ENCODE measurements around the gene CDC42BPA. TPM values are rescaled to one million over a fixed set of nuclear protein-coding genes. Genes with fewer than 3 reads are reported as not detected.

CDC42BPA gene
- total RNA-seq, 2 experiments from 2014 or later = 0.32 to 0.89 TPM

DNA sequence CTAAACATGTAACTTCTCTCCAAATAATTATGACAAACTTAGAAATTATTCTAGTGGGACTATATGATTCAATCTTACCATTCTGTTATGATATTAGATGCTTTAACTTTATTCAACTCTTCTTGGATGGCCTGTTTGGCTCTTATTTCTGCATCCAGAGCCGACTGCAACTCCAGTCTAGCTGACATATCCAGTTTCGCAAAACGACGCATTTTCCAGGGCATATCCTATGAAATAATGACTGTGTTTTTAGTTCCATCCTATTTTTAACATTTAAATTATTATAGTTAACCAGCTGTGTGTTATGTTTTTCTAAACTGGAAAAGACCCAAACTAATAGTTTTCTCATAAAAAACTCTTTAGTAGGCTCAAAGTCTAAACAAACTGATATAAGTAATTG, 244.5 kb downstream of the CDC42BPA start:
- ATAC-seq = no peak
- no peak for DNase-seq
- H3K9me3 Mint-ChIP-seq (ENCODE audit: insufficient read depth) = no peaks in the 10 kb centered on the region
- H3K4me3 Mint-ChIP-seq = no peak overlapping the region
- CTCF ChIA-PET = no interaction called here
- H3K27ac Mint-ChIP-seq = no peak overlapping the region
- no peaks in the 10 kb centered on the region for H3K4me1 Mint-ChIP-seq (ENCODE audit: low read depth)
- peaks cover 13% of the 10 kb centered on the region for H3K27me3 Mint-ChIP-seq (ENCODE audit: low read depth)
- no peaks in the 10 kb centered on the region for H3K36me3 Mint-ChIP-seq (ENCODE audit: low read depth)
- POLR2A ChIA-PET = no interaction called here

DNA sequence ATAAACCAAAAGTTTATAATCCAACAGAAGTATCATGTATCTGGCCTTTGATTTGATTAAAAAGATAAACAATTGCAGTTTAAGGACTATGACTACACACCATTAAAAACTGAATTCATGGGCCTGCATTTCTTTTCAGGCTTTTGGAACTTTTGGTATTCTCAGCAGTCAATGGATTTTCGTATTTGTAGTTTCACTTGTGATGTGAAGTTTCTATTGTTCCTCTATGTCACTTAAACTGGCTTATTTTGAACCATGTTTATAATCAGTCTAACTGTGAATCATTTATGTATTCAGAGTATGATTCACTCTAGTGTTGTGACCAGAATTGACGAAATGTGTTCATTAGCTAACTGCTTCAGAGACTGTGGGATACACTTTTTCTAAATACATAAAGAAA, 245.3 kb downstream of the CDC42BPA start:
- ChIA-PET CTCF (no interaction called here), POLR2A (no interaction called here)
- DNase-seq (no peak), ATAC-seq (no peak)
- no peak overlapping the region for H3K4me3 Mint-ChIP-seq
- H3K9me3 Mint-ChIP-seq (ENCODE audit: insufficient read depth) = no peaks in the 10 kb centered on the region
- no peak overlapping the region for H3K27ac Mint-ChIP-seq
- no peaks in the 10 kb centered on the region for H3K36me3 Mint-ChIP-seq (ENCODE audit: low read depth)
- peaks cover 9% of the 10 kb centered on the region for H3K27me3 Mint-ChIP-seq (ENCODE audit: low read depth)
- no peaks in the 10 kb centered on the region for H3K4me1 Mint-ChIP-seq (ENCODE audit: low read depth)

DNA sequence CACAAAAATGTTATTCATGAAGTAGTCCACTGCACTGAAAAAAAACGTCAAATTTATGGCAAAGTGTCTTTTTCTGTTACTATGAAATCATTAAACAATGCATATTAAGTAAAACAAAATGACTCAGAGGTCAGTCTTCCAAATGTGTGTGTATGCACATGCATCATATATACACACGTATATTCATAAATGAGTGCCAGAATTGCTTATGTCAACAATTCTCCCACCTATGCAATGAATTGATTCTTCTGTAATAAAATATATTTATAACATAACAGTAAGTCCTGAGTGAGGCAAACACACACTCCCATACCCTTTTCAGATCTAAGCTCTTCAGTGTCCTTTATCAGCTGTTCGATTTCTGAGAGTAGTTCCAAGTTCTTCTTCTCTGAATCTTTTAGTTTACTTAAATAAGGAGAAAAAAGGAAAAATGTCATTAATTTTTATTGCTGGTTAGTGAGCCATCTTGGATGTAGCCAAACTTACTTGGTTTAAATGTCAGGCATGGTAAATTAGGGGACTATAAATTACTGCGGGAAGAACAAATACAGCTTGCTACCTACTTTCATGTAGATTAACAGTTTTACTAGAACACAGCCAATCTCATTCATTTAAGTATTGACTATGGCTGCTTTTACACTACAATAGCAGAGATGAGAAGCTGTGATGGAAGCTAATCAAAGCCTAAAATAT, 246.3 kb downstream of the CDC42BPA start:
- CTCF ChIA-PET = no interaction called here
- ATAC-seq (no peak), DNase-seq (no peak)
- Mint-ChIP-seq H3K27me3 (ENCODE audit: low read depth) (peaks cover 6% of the 10 kb centered on the region), H3K9me3 (ENCODE audit: insufficient read depth) (no peaks in the 10 kb centered on the region), H3K36me3 (ENCODE audit: low read depth) (no peaks in the 10 kb centered on the region), H3K27ac (no peak overlapping the region), H3K4me1 (ENCODE audit: low read depth) (no peaks in the 10 kb centered on the region), H3K4me3 (no peak overlapping the region)
- POLR2A ChIA-PET = no interaction called here

DNA sequence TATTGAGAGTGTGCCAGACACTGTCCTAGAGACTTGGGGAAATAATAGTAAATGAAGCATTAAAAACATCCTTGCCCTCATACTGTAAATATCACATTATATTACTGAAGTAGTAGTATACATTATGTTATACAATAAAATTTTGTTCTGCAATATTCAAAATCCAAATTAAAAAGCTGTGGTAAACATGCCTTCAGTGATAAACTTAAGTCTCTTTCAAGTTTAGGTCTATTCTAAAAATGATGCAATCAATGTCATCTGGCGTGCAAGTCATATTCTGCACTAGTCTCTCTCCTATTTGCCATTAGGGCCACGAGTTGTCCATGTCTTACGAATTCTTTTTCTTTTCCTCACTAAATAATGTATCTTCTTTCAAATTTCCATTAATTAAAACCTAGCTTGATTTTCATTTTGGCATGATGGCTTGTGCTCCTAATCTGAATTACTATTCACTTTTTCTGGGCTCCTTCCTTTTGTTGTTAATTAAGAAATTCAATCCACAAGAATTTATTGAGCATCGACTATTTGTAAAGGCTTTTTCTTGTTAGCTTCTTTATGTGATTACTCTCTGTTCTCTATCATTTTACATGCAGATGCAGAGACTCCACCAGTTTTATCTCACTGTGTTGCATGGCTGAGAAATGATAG, 247.5 kb downstream of the CDC42BPA start:
- no peaks in the 10 kb centered on the region for H3K4me1 Mint-ChIP-seq (ENCODE audit: low read depth)
- H3K27ac Mint-ChIP-seq = no peak overlapping the region
- DNase-seq (no peak), ATAC-seq (no peak)
- H3K9me3 Mint-ChIP-seq (ENCODE audit: insufficient read depth) = no peaks in the 10 kb centered on the region
- peaks cover 4% of the 10 kb centered on the region for H3K27me3 Mint-ChIP-seq (ENCODE audit: low read depth)
- ChIA-PET CTCF (no interaction called here), POLR2A (interaction anchor here (0.6 kb wide), 1 partner anchor 62 kb away, joined by 3 read pairs; no protein-coding TSS in a partner anchor)
- H3K4me3 Mint-ChIP-seq = no peak overlapping the region
- H3K36me3 Mint-ChIP-seq (ENCODE audit: low read depth) = no peaks in the 10 kb centered on the region

DNA sequence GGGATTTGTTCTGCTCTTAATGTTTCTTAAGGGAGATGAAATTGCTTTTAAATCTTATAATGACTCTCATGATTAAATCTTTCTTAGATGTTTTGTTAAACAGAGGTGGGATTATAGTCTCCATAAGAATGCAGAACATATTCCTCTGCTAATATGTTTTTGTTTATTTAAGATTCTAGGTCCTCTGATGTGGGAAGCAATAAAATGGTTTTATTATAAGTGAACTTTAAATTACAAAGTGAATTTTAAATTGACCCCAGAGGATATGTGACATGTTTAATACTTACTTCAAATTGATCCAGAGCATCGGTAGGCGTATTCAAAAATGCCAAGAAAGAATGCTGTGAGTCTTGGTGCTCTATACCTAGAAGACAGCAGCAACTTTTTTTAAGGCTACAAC, 248.8 kb downstream of the CDC42BPA start:
- H3K9me3 Mint-ChIP-seq (ENCODE audit: insufficient read depth) = no peaks in the 10 kb centered on the region
- no peak for ATAC-seq
- ChIA-PET POLR2A (no interaction called here), CTCF (no interaction called here)
- no peaks in the 10 kb centered on the region for H3K4me1 Mint-ChIP-seq (ENCODE audit: low read depth)
- peaks cover 6% of the 10 kb centered on the region for H3K27me3 Mint-ChIP-seq (ENCODE audit: low read depth)
- no peak overlapping the region for H3K27ac Mint-ChIP-seq
- no peak overlapping the region for H3K4me3 Mint-ChIP-seq
- H3K36me3 Mint-ChIP-seq (ENCODE audit: low read depth) = no peaks in the 10 kb centered on the region
- no peak for DNase-seq

DNA sequence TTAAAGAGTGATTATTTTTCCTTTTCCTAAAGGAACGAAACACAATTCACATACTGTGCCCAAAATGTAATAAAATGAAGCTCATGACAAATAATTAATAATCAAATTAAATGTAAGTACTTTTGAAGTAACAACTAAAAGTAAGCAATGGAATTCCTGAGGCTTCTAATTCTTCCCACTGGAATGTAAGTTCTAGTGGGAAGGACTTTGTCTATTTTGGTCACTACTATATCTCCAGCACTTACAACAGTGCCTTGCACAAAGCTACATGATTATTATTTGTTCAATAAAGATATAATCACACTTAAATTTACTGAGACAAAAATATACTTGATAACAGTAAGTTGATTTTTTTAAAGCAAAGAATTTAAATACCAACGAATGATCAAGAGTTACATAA, 249.4 kb downstream of the CDC42BPA start:
- POLR2A ChIA-PET = no interaction called here

DNA sequence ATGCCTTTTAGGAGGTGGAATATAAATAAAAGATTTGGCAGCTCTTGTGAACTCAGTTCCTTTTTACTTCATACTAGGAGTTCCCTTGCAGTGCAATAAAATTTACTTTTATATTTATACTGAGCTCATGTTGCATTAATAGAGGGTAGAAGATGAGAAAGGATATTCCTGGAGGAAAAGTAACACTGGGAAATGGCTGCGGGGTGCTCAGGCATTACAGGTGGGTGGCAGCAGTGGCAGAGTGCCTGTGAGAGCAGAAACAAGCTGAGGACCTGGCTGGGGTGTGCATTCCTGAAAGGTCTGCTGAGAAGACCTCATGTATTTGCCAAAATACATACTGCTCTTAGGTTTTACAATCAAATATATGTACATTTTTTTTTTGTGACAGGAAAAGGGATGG, 251.3 kb downstream of the CDC42BPA start:
- H3K27ac Mint-ChIP-seq = no peak overlapping the region
- H3K27me3 Mint-ChIP-seq (ENCODE audit: low read depth) = peaks cover 6% of the 10 kb centered on the region
- H3K36me3 Mint-ChIP-seq (ENCODE audit: low read depth) = no peaks in the 10 kb centered on the region
- H3K9me3 Mint-ChIP-seq (ENCODE audit: insufficient read depth) = no peaks in the 10 kb centered on the region
- H3K4me1 Mint-ChIP-seq (ENCODE audit: low read depth) = no peaks in the 10 kb centered on the region
- ATAC-seq = no peak
- no peak for DNase-seq
- H3K4me3 Mint-ChIP-seq = no peak overlapping the region
- ChIA-PET POLR2A (no interaction called here), CTCF (no interaction called here)

More for the DNA sequence above, 249.4 kb downstream of the CDC42BPA start:
- DNase-seq (no peak), ATAC-seq (no peak)
- Mint-ChIP-seq H3K27me3 (ENCODE audit: low read depth) (peaks cover 6% of the 10 kb centered on the region), H3K36me3 (ENCODE audit: low read depth) (no peaks in the 10 kb centered on the region), H3K9me3 (ENCODE audit: insufficient read depth) (no peaks in the 10 kb centered on the region), H3K4me1 (ENCODE audit: low read depth) (no peaks in the 10 kb centered on the region), H3K27ac (no peak overlapping the region), H3K4me3 (no peak overlapping the region)
- CTCF ChIA-PET = no interaction called here

DNA sequence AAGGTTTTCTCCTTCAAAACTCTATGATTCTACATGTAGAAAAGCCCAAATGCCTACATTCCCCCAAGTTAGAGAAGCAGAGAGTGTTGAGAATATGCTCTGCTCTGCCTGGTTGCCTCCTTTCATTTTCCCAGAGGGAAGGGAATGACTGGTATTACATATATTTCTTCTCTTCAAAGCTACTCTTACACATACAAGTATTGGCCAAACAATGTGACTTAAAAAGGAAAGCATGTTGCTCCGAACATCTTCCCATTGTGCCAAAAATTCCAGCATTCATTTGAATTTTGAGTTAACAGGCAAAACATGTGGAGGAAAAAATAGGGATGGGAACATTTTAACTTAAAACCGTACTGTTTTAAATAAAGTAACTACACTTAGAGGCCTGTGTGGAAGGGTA, 253.0 kb downstream of the CDC42BPA start:
- ChIA-PET POLR2A (no interaction called here), CTCF (interaction anchor here (0.7 kb wide), 1 partner anchor 281 kb away, joined by 3 read pairs; no protein-coding TSS in a partner anchor)
- DNase-seq (no peak), ATAC-seq (no peak)
- peaks cover 6% of the 10 kb centered on the region for H3K27me3 Mint-ChIP-seq (ENCODE audit: low read depth)
- no peak overlapping the region for H3K4me3 Mint-ChIP-seq
- no peak overlapping the region for H3K27ac Mint-ChIP-seq
- H3K4me1 Mint-ChIP-seq (ENCODE audit: low read depth) = no peaks in the 10 kb centered on the region
- no peaks in the 10 kb centered on the region for H3K36me3 Mint-ChIP-seq (ENCODE audit: low read depth)
- no peaks in the 10 kb centered on the region for H3K9me3 Mint-ChIP-seq (ENCODE audit: insufficient read depth)

DNA sequence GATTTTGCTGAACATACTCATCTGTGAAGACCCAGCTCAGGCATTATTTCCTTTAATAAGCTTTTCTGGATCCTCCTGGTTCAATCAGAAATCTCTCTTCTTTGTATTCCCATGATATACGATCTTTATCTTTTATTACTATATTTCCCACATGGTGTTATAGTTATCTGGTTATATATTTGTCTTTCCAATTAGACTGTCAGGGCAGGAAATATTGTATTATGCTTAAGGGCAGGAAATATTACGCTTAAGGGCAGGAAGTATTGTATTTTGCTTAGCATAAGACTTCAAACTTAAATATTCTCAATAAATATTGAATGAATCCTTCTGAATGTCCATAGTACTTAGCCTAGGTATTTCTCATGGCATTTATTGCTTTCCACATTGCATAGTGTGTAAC, 256.0 kb downstream of the CDC42BPA start:
- Mint-ChIP-seq H3K4me3 (no peak overlapping the region), H3K9me3 (ENCODE audit: insufficient read depth) (no peaks in the 10 kb centered on the region), H3K27ac (no peak overlapping the region), H3K4me1 (ENCODE audit: low read depth) (no peaks in the 10 kb centered on the region), H3K36me3 (ENCODE audit: low read depth) (no peaks in the 10 kb centered on the region), H3K27me3 (ENCODE audit: low read depth) (peaks cover 6% of the 10 kb centered on the region)
- DNase-seq (no peak), ATAC-seq (no peak)
- ChIA-PET CTCF (no interaction called here), POLR2A (no interaction called here)

DNA sequence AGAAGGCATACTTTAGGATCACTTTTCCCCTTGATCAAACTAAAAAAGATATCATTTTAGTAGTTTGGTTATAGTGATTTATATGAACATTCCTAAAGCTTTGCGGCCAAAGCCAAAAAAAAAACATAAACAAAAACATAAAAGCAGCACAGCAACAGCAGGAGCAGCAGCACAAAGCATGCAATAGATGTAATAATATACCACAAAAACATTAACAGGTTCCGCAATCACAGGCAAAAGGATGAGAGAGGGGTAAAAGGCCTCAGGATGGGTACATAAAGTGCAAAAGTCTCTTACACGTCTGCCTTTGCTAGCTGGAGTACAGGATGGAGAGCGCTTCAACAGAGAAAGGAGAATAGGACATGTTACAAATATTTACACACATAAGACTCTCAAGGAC, 259.2 kb downstream of the CDC42BPA start:
- CTCF ChIA-PET = no interaction called here
- Mint-ChIP-seq H3K4me1 (ENCODE audit: low read depth) (no peaks in the 10 kb centered on the region), H3K4me3 (no peak overlapping the region), H3K27me3 (ENCODE audit: low read depth) (no peaks in the 10 kb centered on the region), H3K9me3 (ENCODE audit: insufficient read depth) (no peaks in the 10 kb centered on the region), H3K27ac (no peak overlapping the region), H3K36me3 (ENCODE audit: low read depth) (no peaks in the 10 kb centered on the region)
- no peak for ATAC-seq
- POLR2A ChIA-PET = no interaction called here
- no peak for DNase-seq

DNA sequence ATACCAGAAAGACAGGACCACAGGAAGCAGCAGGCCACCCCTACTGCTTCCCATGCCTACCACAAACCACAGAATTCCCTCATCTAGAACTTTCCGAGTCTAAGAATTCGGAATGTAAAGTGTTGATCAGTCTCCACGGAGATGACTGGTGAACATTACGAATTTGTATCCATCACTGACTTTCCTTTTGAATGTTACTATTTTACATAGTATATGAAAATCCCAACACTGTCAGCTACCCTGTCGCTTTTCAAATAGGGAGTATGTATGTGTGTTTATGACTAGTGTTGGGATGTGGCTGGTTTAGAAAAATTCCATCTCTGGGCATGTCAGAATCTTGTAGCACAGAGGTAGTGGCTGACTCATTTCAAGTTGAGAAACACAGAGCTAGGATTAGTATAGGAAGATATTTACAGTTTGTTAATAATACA, 260.0 kb downstream of the CDC42BPA start:
- H3K36me3 Mint-ChIP-seq (ENCODE audit: low read depth) = no peaks in the 10 kb centered on the region
- DNase-seq (no peak), ATAC-seq (no peak)
- H3K27ac Mint-ChIP-seq = no peak overlapping the region
- no peaks in the 10 kb centered on the region for H3K4me1 Mint-ChIP-seq (ENCODE audit: low read depth)
- ChIA-PET POLR2A (no interaction called here), CTCF (no interaction called here)
- H3K4me3 Mint-ChIP-seq = no peak overlapping the region
- no peaks in the 10 kb centered on the region for H3K27me3 Mint-ChIP-seq (ENCODE audit: low read depth)
- H3K9me3 Mint-ChIP-seq (ENCODE audit: insufficient read depth) = no peaks in the 10 kb centered on the region

DNA sequence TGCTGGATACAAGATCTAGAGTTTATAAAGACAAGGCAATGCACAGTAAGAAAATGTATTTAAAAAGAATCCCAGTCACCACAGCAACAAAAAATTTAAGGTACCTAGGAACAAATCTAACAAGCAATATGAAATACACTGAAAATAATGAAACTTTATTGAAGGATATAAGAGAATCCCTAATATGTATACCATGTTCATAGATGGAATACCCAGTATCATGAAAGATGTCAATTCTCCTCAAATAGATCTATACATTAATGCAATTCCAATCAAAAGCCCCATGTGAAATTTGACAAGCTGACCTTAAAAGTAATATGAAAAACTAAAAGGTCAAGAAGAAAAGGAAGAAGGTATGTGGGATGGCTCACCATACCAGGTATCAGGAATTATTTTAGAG, 269.0 kb downstream of the CDC42BPA start:
- Mint-ChIP-seq H3K4me1 (ENCODE audit: low read depth) (no peaks in the 10 kb centered on the region), H3K36me3 (ENCODE audit: low read depth) (no peaks in the 10 kb centered on the region), H3K27me3 (ENCODE audit: low read depth) (peaks cover 21% of the 10 kb centered on the region), H3K9me3 (ENCODE audit: insufficient read depth) (no peaks in the 10 kb centered on the region), H3K4me3 (no peak overlapping the region), H3K27ac (no peak overlapping the region)
- CTCF ChIA-PET = no interaction called here
- POLR2A ChIA-PET = no interaction called here
- ATAC-seq (no peak), DNase-seq (no peak)

DNA sequence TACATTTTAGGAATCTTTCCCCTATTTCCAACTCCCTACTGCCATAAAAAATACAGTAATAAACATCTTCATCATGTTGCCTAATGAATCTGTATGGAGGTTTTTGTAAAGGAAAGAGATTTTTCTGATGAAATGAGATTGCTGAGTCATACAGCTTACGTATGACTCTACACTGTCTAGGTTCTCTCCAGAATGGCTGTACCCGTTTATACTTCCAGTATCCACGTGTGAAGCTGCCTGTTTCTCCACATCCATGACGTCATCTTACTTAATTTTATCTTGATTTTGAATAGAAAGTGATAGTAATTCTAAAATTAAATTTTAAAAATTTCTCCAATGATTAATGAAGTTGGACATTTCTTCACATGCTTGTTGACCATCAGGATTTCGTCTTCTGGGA, 274.5 kb downstream of the CDC42BPA start:
- POLR2A ChIA-PET = no interaction called here
- peaks cover 11% of the 10 kb centered on the region for H3K27me3 Mint-ChIP-seq (ENCODE audit: low read depth)
- no peak for ATAC-seq
- no peak for DNase-seq
- H3K4me1 Mint-ChIP-seq (ENCODE audit: low read depth) = no peaks in the 10 kb centered on the region
- CTCF ChIA-PET = no interaction called here
- H3K9me3 Mint-ChIP-seq (ENCODE audit: insufficient read depth) = no peaks in the 10 kb centered on the region
- H3K27ac Mint-ChIP-seq = no peak overlapping the region
- H3K36me3 Mint-ChIP-seq (ENCODE audit: low read depth) = no peaks in the 10 kb centered on the region
- H3K4me3 Mint-ChIP-seq = no peak overlapping the region

Data from activated CD8-positive, alpha-beta T cell treated with anti-CD3 and anti-CD28 coated beads, Interleukin-2, amount 10 ng/mL, durations not matched to agents 7 days and 5 days (primary cell).